Liver (tissue), 9 donors: ENCODE measurements around the gene FGD4. TPM values are rescaled to one million over a fixed set of nuclear protein-coding genes. Genes with fewer than 3 reads are reported as not detected.

Source experiments
- DNase-seq: peaks from one replicate; pipeline ENCODE4 v3.0.0-alpha.2; 2017; ENCODE audit warnings: low spot score
- H3K27ac ChIP-seq, 2 donors: one replicate each; pipeline ENCODE4 v1.7.0; 2013; ENCODE audit warnings: inconsistent platforms in 2 of 2, low read length in 2 of 2, control low read depth in 1 of 2, low read depth in 1 of 2, mild to moderate bottlenecking in 1 of 2
- H3K27me3 ChIP-seq, 4 donors: one replicate each; pipeline versions ENCODE4 v1.6.1 to v1.7.0; 2013; ENCODE audit warnings: low read length in 3 of 4, inconsistent platforms in 1 of 4, mild to moderate bottlenecking in 1 of 4, moderate library complexity in 1 of 4; ENCODE audit not compliant: control insufficient read depth in 4 of 4, insufficient read depth in 4 of 4
- H3K36me3 ChIP-seq, 4 donors: one replicate each; pipeline versions ENCODE4 v1.6.1 to v1.7.0; 2013; ENCODE audit warnings: low read length in 3 of 4, mild to moderate bottlenecking in 3 of 4, low read depth in 1 of 4, moderate library complexity in 1 of 4; ENCODE audit not compliant: control insufficient read depth in 4 of 4, insufficient read depth in 3 of 4
- H3K4me1 ChIP-seq, 4 donors: one replicate each; pipeline versions ENCODE4 v1.6.1 to v1.7.0; 2013; ENCODE audit warnings: low read length in 3 of 4, mild to moderate bottlenecking in 3 of 4, moderate library complexity in 1 of 4; ENCODE audit not compliant: control insufficient read depth in 4 of 4, insufficient read depth in 4 of 4
- H3K4me3 ChIP-seq, 3 donors: one replicate each; pipeline versions ENCODE4 v1.6.1 to v1.7.0; 2013; ENCODE audit warnings: low read length in 3 of 3, control low read depth in 1 of 3, low read depth in 1 of 3, mild to moderate bottlenecking in 1 of 3
- H3K9ac ChIP-seq, 2 donors: one replicate each; pipeline ENCODE4 v1.7.0; 2013; ENCODE audit warnings: low read length in 2 of 2, mild to moderate bottlenecking in 2 of 2, moderate library complexity in 2 of 2, control low read depth in 1 of 2, low read depth in 1 of 2
- H3K9me3 ChIP-seq, 4 donors: one replicate each; pipeline versions ENCODE4 v1.6.1 to v1.7.0; 2013; ENCODE audit warnings: low read length in 3 of 4; ENCODE audit not compliant: control insufficient read depth in 4 of 4
- EGR1 ChIP-seq, 2 donors: IDR thresholded peaks; 2 replicates each; pipeline ENCODE4 v1.6.1; 2016 to 2018; ENCODE audit warnings: antibody characterized with exemption in 2 of 2, low read depth in 2 of 2
- FOXA1 ChIP-seq: IDR thresholded peaks from 2 replicates; pipeline ENCODE4 v1.6.1; 2016; ENCODE audit warnings: antibody characterized with exemption
- FOXA2 ChIP-seq: IDR thresholded peaks from 2 replicates; pipeline ENCODE4 v1.6.1; 2016; ENCODE audit warnings: antibody characterized with exemption
- GABPA ChIP-seq, 2 donors: IDR thresholded peaks in 1 of 2; conservative IDR thresholded peaks in 1 of 2; 2 replicates each; pipeline ENCODE4 v1.6.1; 2016; ENCODE audit warnings: antibody characterized with exemption in 2 of 2, mild to moderate bottlenecking in 1 of 2, moderate library complexity in 1 of 2
- HNF4A ChIP-seq, 2 donors: conservative IDR thresholded peaks; 2 replicates each; pipeline ENCODE4 v1.6.1; 2016; ENCODE audit warnings: antibody characterized with exemption in 2 of 2, mild to moderate bottlenecking in 2 of 2
- HNF4G ChIP-seq: IDR thresholded peaks from 2 replicates; pipeline ENCODE4 v1.6.1; 2016; ENCODE audit warnings: antibody characterized with exemption
- NR2F2 ChIP-seq: IDR thresholded peaks from 2 replicates; pipeline ENCODE4 v1.6.1; 2016; ENCODE audit warnings: antibody characterized with exemption
- TAF1 ChIP-seq: conservative IDR thresholded peaks from 2 replicates; pipeline ENCODE4 v1.6.1; 2016; ENCODE audit warnings: antibody characterized with exemption, mild to moderate bottlenecking
- WGBS: extraction: QIAGEN DNeasy Blood & Tissue Kit; methylation state at CpG from one replicate; pipeline ENCODE4 v1.1.7; 2013; 5-methylcytosine and 5-hydroxymethylcytosine counted together
- polyA plus RNA-seq, 2 donors: library from polyadenylated mRNA; stranded (reverse) in 1 of 2; unstranded in 1 of 2; fragments of 200-250 nt in 1 of 2; fragments of >200 nt in 1 of 2; fragmentation: Nextera tagmentation in 1 of 2; extraction: Ambion mirVana in 1 of 2; gene quantifications; one replicate each; pipeline versions ENCODE4 v1.2.1 to v1.2.3, GENCODE V29; 2013 to 2015
- total RNA-seq, 2 donors: library from RNA; depleted of rRNA; stranded (reverse); fragments of >200 nt; gene quantifications; one replicate each; pipeline ENCODE4 v1.2.3, GENCODE V29; 2014
- TF ChIP-seq, protein P1 (sequence below): IDR thresholded peaks from 2 replicates; pipeline ENCODE4 v1.6.1; 2016; ENCODE audit warnings: antibody characterized with exemption
- TF ChIP-seq, protein P2 (sequence below): IDR thresholded peaks from 2 replicates; pipeline ENCODE4 v1.6.1; 2016; ENCODE audit warnings: antibody characterized with exemption
- donor health status: healthy.
- donor health status: healthy.
- donor health status: healthy.
- donor health status: healthy.
- donor health status: healthy.

FGD4 gene
- total and polyA plus RNA-seq, 4 donors: 3.8 to 26.4 (median 9.0) TPM

DNA sequence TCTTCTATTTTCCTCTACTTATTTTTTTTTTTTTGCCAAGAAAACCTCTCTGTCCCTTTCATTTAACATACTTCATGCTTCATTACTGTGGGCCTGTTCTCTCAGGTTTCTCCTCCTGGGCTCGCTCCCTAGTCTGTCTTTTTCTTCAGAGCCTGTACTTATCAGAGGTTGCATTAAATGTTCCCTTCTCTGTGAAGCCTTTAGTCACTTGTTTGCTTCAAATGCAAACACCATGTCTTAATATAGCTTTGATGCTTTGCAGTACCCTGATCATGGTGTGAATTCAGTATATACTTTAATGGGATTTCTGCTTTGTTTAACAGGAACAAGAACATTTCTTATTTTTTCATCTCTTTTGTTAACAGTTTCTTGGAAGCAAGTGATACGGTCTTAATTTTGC is 207.1 kb downstream of the FGD4 start (continued):
- TF ChIP-seq, protein P1, sequence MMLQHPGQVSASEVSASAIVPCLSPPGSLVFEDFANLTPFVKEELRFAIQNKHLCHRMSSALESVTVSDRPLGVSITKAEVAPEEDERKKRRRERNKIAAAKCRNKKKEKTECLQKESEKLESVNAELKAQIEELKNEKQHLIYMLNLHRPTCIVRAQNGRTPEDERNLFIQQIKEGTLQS: no peak

DNA sequence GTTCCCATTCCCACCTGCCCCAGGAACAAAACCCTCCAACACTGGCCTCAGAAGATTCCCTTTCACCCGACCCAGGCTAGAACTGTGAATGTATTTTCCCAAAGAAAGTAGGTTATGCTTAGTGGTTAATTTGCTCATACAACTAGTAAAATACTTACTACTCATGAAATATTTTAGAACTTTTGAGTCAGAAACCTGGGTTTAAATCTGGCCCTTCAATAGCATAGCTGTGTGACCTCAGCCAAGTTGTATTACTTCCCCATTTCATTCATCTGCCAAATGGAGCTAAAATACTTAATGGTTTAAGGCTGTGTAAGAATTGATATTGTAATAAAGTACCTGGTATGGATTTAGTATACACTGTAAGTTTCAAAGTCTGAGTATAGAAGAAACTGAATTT is 210.6 kb downstream of the FGD4 start:
- no peak overlapping the region for H3K4me3 ChIP-seq
- peaks cover 0 to 4% (median 0%) of the 10 kb centered on the region in 4 donors for H3K4me1 ChIP-seq
- TF ChIP-seq GABPA (IDR thresholded peaks at IDR 0.05 in 1 of 2, conservative IDR thresholded peaks at IDR 0.05 in 1 of 2): no peak
- TF ChIP-seq, protein P1: no peak
- peaks cover 6 to 60% (median 44%) of the 10 kb centered on the region in 4 donors for H3K36me3 ChIP-seq
- H3K27ac ChIP-seq: no peak overlapping the region
- no peak overlapping the region for H3K9ac ChIP-seq
- no peaks in the 10 kb centered on the region for H3K27me3 ChIP-seq
- WGBS: 93% methylated on average over 1 of the region's 1 CpG
- DNase-seq: no peak
- no peaks in the 10 kb centered on the region for H3K9me3 ChIP-seq

DNA sequence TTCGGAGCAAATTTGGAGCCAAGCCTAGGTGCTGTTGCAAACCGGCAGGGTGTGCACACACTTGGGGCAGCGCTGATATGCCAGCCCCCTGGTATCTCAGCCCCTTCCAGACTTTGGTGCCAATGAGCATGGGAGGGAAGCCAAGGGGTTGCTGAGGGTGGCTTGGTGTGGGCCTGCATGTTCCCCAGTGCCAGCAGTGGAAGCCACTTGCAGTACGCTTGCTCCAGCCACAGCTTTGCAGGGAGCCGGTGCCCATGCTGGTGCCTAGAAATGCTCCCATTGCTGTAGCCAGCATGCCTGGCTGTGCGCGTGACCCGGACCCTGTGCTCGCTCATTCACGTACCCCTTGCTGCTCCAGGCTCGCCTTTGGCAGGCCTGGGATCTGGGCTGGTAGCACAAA is 212.6 kb downstream of the FGD4 start:
- 98% methylated on average over 11 of the region's 11 CpGs for whole genome bisulfite sequencing
- DNase-seq: no peak
- Histone ChIP-seq H3K27ac (no peak overlapping the region), H3K36me3 (peaks cover 6 to 68% (median 46%) of the 10 kb centered on the region in 4 donors), H3K9me3 (no peaks in the 10 kb centered on the region), H3K4me1 (no peaks in the 10 kb centered on the region), H3K9ac (no peak overlapping the region), H3K4me3 (no peak overlapping the region), H3K27me3 (no peaks in the 10 kb centered on the region)
- TF ChIP-seq FOXA1 (no peak), GABPA (IDR thresholded peaks at IDR 0.05 in 1 of 2, conservative IDR thresholded peaks at IDR 0.05 in 1 of 2) (no peak), TAF1 (no peak), HNF4A (conservative IDR thresholded peaks at IDR 0.05) (no peak), FOXA2 (no peak), EGR1 (IDR thresholded peaks at IDR 0.05; ENCODE audit: low read depth in 2 of 2) (no peak), HNF4G (no peak)
- TF ChIP-seq, protein P2, sequence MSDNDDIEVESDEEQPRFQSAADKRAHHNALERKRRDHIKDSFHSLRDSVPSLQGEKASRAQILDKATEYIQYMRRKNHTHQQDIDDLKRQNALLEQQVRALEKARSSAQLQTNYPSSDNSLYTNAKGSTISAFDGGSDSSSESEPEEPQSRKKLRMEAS: no peak

DNA sequence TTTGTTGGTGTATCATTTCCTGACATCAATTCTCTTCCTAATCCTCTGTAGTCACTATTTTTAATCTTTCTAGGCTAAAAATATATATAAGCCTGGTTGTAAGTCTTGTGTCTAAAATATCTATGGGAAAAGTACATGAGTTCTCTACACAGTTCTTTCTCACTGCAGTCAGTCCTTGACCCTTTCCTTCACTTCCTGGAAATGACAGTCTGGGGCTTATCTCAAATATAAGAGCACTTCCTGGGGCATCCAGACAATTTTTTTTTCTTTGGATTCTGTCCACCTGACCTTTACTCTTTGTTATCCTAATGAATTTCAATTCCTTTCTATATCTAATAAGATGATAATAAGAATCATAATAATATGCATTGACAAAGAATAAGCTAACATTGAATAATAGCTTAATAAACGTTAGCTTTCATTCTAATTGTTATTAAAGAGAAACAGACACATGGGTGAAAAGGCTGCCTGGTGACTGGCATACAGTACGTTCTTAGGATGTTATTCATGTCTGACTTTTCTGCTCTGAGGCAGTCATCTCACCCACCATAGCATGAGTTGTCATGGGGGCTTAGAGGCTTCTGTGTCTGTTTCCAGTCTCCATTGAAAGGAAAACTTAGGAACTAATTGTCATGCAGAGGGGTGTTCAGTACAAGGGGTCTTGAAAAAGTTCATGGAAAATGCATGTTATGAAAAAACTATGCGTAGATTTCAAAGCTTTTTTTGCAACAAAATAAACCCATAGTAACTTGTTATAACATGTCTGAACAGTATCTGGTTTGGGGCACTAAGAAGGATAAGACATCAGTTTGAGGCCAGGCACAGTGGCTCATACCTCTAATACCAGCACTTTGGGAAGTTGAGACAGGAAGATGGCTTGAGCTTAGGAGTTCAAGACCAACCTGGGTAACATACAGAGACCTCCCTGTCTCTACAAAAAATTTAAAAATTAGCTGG is 213.6 kb downstream of the FGD4 start:
- DNase-seq: no peak
- Histone ChIP-seq H3K9ac (no peak overlapping the region), H3K9me3 (no peaks in the 10 kb centered on the region), H3K4me1 (no peaks in the 10 kb centered on the region), H3K27ac (no peak overlapping the region), H3K27me3 (no peaks in the 10 kb centered on the region), H3K4me3 (no peak overlapping the region), H3K36me3 (peaks cover 2 to 67% (median 44%) of the 10 kb centered on the region in 4 donors)
- WGBS: 82% methylated on average over 3 of the region's 3 CpGs
- TF ChIP-seq NR2F2: peak; percentile 69
- no peak for TF ChIP-seq FOXA2
